ENCODE data around the gene GNAL.

GNAL gene

DNA sequence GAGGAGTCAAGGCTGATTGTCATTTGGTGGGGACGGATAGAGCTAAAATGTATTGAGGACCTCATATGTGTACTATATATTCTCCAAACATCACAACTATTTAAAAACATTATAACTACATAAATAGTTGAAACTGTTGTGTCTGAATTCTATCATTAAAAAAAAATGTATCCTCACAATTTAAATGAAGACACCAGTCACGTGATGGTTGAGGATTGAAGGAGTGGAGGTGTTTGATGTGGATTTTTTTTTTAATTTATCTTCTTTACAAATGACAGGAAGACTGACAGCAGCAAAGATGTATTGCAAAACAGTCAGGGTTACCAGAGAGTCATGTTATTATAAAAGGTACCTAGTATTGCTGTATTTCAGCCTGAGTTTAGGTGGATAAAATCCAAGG is 30.0 kb downstream of the GNAL start:
- TF ChIP-seq POLR2AphosphoS5 (IDR thresholded peaks at IDR 0.05; ENCODE audit: low read depth, low read length): no peak
- no peak for TF ChIP-seq SIN3A (IDR thresholded peaks at IDR 0.05; ENCODE audit: borderline replicate concordance, insufficient read depth, low read length)
- TF ChIP-seq, protein P1, sequence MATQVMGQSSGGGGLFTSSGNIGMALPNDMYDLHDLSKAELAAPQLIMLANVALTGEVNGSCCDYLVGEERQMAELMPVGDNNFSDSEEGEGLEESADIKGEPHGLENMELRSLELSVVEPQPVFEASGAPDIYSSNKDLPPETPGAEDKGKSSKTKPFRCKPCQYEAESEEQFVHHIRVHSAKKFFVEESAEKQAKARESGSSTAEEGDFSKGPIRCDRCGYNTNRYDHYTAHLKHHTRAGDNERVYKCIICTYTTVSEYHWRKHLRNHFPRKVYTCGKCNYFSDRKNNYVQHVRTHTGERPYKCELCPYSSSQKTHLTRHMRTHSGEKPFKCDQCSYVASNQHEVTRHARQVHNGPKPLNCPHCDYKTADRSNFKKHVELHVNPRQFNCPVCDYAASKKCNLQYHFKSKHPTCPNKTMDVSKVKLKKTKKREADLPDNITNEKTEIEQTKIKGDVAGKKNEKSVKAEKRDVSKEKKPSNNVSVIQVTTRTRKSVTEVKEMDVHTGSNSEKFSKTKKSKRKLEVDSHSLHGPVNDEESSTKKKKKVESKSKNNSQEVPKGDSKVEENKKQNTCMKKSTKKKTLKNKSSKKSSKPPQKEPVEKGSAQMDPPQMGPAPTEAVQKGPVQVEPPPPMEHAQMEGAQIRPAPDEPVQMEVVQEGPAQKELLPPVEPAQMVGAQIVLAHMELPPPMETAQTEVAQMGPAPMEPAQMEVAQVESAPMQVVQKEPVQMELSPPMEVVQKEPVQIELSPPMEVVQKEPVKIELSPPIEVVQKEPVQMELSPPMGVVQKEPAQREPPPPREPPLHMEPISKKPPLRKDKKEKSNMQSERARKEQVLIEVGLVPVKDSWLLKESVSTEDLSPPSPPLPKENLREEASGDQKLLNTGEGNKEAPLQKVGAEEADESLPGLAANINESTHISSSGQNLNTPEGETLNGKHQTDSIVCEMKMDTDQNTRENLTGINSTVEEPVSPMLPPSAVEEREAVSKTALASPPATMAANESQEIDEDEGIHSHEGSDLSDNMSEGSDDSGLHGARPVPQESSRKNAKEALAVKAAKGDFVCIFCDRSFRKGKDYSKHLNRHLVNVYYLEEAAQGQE (IDR thresholded peaks at IDR 0.05; ENCODE audit: insufficient read depth in 1 of 2, low read depth in 2 of 2, low read length in 2 of 2): no peak
- TF ChIP-seq FOXP2 (optimal IDR thresholded peaks at IDR 0.05; ENCODE audit: borderline replicate concordance, extremely low read depth, extremely low read length, insufficient read depth): no peak
- no peak for TF ChIP-seq TAF1 (IDR thresholded peaks at IDR 0.05; ENCODE audit: borderline replicate concordance, insufficient read depth, low read length)

DNA sequence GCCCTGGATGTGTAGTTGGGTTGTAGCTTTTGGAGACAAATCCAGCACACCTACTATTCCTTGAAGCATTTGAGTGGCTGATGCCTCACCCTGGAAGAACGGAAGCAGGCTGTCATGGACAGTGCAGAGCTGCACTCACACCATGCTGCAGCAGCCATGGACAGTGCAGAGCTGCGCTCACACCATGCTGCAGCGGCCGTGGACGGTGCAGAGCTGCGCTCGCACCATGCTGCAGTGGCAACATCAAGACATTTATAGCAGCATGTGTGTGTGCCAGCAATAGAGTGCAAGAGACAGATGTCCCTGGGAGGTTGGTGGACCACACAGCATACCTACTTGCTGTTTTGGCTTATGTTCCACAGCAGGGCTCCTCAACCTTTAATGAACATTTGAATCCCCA is 30.6 kb downstream of the GNAL start:
- TF ChIP-seq SIN3A (IDR thresholded peaks at IDR 0.05; ENCODE audit: borderline replicate concordance, insufficient read depth, low read length) (no peak), POLR2AphosphoS5 (IDR thresholded peaks at IDR 0.05; ENCODE audit: low read depth, low read length) (no peak), TAF1 (IDR thresholded peaks at IDR 0.05; ENCODE audit: borderline replicate concordance, insufficient read depth, low read length) (no peak)

DNA sequence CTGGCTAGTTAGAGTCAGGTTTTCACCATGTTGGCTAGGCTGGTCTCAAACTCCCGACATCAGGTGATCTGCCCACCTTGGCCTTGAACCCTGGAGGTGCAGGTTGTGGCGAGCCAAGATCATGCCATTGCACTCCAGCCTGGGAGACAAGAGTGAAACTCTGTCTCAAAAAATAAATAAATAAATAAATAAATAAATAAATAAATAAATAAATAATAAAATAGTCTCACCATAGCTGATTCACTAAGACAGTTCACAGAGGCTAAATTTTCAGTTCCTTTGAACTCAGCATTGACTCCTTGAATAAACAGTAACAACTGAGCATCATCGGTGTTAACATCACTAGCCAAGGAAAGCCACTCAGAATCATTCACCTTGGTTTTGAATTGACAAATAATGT is 32.7 kb downstream of the GNAL start:
- TF ChIP-seq, protein P1 (IDR thresholded peaks at IDR 0.05; ENCODE audit: insufficient read depth in 1 of 2, low read depth in 2 of 2, low read length in 2 of 2): no peak
- TF ChIP-seq SIN3A (IDR thresholded peaks at IDR 0.05; ENCODE audit: borderline replicate concordance, insufficient read depth, low read length): no peak
- no peak for TF ChIP-seq TAF1 (IDR thresholded peaks at IDR 0.05; ENCODE audit: borderline replicate concordance, insufficient read depth, low read length)
- TF ChIP-seq FOXP2 (optimal IDR thresholded peaks at IDR 0.05; ENCODE audit: borderline replicate concordance, extremely low read depth, extremely low read length, insufficient read depth): no peak
- no peak for TF ChIP-seq POLR2AphosphoS5 (IDR thresholded peaks at IDR 0.05; ENCODE audit: low read depth, low read length)

DNA sequence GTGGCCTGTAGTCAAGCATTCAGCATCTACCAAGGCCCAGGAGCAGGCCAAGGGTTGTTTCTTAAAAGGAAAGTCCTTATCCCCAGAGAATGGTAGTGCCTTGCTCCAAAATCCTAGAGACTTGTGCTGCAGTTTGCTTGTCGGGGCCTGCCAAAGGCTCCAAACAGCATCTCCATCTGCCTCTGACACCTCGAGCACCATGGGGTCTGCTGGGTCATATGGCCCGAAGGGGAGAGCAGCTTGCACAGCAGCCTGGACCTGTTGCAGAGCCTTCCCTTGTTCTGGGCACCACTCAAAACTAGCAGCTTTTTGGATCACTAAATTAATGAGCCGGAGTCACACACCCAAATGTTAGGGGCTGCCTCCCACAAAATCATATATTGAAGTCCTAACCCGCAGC is 35.7 kb downstream of the GNAL start:
- TF ChIP-seq, protein P1 (IDR thresholded peaks at IDR 0.05; ENCODE audit: insufficient read depth in 1 of 2, low read depth in 2 of 2, low read length in 2 of 2): no peak
- TF ChIP-seq POLR2AphosphoS5 (IDR thresholded peaks at IDR 0.05; ENCODE audit: low read depth, low read length) (no peak), FOXP2 (optimal IDR thresholded peaks at IDR 0.05; ENCODE audit: borderline replicate concordance, extremely low read depth, extremely low read length, insufficient read depth) (no peak), TAF1 (IDR thresholded peaks at IDR 0.05; ENCODE audit: borderline replicate concordance, insufficient read depth, low read length) (no peak), SIN3A (IDR thresholded peaks at IDR 0.05; ENCODE audit: borderline replicate concordance, insufficient read depth, low read length) (no peak)

DNA sequence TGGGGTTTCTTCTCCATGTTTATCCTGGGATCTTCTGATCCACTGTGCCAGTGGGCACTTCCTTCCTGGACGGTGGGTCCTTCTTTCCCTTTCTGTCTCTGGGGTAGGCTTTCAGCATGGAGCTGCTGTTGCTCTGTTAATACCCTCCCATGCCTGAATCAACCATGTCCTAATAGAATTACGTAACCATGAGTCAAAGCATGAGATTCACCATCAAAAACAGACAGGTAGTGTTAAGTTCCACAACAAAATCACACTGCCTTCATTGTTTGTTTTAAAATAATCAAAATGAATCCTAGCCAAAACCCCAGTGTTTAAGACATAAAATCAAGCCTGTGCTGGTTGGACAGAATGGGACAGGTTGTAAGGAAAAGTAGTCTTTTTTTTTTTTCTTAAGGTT is 37.5 kb downstream of the GNAL start:
- no peak for TF ChIP-seq TAF1 (IDR thresholded peaks at IDR 0.05; ENCODE audit: borderline replicate concordance, insufficient read depth, low read length)
- TF ChIP-seq POLR2AphosphoS5 (IDR thresholded peaks at IDR 0.05; ENCODE audit: low read depth, low read length): no peak
- no peak for TF ChIP-seq FOXP2 (optimal IDR thresholded peaks at IDR 0.05; ENCODE audit: borderline replicate concordance, extremely low read depth, extremely low read length, insufficient read depth)
- no peak for TF ChIP-seq SIN3A (IDR thresholded peaks at IDR 0.05; ENCODE audit: borderline replicate concordance, insufficient read depth, low read length)
- TF ChIP-seq, protein P1 (IDR thresholded peaks at IDR 0.05; ENCODE audit: insufficient read depth in 1 of 2, low read depth in 2 of 2, low read length in 2 of 2): no peak
